NCI-H2196 (cell line): Measurements from ENCODE around the gene GTPBP3.

Experiments
- DNase-seq: peaks from one replicate; lab custom pipeline; 2025; ENCODE audit not compliant: unreplicated experiment; lab: John Stamatoyannopoulos, UW

The GTPBP3 gene

DNA sequence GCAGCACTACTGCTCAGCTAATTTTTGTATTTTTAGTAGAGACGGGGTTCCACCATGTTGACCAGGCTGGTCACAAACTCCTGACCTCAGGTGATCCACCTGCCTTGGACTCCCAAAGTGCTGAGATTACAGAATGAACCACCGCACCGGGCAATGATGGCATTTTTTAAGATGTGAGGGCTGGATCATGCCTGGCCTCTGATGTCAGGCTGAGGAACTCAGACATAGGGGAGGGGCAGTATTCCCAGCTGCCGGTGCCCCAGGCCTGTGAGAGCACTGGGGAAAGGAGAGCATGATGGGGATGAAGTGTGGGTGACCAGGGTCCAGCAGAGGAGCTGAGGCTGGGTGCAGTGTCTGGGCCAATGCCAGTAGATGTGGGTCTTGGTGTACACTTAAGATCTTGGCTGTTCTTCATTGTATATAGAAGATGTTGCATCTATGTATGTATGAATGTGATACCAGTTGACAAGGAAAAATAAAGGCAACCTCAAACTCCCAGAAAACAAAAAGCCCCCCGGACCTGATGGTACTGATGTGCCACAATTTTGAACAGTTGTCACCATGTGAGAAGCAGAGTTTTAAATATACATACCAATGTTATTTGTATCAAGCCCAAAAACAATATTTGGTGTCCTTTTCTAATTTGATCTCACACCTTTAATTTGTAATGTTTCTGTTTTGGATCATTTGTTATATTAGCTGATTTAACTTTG, 43.2 kb downstream of the GTPBP3 start:
- DNase-seq, result no peak

DNA sequence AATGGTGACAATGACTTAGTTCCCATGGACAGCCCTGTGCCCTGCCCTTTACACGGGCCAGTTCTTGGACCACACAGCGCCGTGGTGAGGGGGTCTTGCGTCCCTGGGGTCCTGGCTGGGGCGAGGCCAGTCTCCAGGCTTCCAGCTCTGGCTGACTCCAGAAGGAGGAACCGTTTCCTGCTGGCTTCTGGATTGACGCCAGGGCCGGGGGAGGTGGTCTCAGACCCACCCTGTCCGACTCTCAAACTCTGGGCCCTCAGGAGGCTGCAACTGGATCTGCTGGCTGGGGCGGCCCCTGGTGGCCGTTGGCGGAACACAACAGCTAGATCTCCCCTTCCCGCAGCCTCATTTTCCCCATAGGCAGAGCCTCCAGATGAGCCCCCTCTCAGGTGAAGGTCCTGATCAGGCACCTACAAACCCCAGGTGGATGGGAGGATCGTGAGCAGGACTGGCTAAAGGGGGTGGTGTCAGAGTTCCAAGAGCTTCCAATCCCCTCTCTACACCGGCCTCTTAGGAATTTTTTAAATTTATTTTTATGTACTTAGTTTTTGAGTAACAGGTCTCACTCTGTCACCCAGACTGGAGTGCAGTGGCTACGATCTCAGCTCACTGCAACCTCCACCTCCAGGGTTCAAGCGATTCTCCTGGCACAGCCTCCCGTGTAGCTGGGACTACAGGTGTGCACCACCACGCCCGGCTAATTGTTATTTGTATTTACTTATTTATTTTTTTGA, 48.7 kb downstream of the GTPBP3 start:
- peak; percentile 59 for DNase-seq

DNA sequence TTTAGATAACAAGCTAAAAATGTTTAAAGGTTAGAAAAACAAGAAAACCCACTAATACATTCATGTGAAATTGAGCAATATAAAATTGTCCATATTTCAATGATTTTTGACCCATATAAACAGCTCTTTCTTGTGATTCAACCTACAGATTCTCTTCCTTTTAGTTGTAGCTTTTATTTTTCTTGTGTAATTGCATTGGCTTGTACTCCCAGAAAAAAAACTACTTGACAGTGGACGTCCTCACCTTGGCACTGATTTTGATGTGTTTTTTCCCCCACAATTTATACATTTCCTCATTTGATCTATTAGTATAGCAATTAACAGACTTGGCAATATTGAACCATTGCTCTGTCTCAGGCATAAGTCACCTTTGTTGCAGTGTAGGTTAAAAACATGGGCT, 51.9 kb downstream of the GTPBP3 start:
- DNase-seq, result no peak

DNA sequence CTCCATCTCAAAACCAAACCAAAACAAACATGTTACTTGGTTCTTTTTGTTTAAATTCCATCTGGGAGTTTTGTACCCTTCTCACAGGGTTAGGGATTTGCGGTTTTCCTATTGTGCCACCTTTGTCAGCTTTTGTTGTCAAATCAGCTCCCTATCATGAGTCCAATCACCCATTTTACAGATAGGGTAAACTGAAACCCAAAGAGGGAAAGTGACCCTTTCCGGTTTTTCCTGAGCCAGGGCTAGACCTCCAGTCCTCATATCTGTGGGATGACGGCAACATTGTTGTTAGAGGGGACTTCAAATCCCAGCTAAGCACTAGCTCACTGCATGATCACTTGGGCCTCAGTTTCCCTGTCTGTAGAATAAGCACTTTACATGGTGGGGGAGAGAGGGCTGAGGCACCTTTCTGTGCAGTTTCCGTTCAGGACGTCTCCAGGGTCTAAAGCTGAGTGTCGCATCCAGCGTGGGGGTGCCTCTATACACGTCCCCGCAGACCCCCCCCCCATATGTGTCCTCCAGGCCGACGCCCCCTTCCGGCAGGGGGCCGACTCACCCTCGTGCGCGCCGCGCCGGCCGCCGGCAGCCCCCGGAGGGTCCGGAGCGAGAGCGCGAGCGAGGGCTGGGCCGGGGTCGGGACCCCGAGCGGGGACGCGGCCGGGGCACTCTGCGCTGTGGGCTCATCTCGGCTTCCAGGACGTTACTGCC, 52.8 kb downstream of the GTPBP3 start:
- DNase-seq, result no peak

DNA sequence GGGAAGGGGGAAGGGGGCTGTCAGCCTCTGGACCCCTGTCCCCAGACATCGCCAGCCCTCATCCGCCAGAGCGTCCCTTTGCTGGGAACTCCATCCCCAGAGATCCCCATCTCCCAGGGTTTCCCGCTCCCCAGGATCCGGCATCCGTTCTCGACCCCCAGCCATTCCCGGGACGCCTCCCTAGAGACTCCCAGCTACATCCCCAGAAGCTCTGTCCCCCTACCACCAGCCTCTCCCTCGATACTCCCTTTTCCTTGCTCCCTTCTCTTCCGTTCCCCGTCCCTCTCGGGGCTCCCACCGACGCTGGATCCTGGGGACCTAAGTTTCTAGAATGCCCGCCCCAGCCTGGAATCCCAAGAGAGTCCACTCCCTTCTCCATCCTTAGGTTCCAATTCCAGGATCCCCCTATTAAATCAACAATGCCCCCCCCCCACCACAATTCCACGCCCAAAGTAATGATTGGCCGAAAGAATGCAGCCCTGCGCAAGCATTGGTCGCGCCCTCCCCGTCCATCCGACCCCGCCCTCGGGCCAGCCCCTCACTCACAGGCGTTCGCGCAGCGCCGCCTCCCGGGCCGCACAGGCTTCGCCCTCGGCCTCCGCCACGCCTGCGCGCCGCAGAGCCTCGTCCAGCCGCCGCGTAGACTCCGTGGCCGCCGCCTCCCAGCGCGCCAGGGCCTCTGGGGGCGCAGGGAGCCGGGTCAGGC, 53.5 kb downstream of the GTPBP3 start:
- DNase-seq, result peak; percentile 95

DNA sequence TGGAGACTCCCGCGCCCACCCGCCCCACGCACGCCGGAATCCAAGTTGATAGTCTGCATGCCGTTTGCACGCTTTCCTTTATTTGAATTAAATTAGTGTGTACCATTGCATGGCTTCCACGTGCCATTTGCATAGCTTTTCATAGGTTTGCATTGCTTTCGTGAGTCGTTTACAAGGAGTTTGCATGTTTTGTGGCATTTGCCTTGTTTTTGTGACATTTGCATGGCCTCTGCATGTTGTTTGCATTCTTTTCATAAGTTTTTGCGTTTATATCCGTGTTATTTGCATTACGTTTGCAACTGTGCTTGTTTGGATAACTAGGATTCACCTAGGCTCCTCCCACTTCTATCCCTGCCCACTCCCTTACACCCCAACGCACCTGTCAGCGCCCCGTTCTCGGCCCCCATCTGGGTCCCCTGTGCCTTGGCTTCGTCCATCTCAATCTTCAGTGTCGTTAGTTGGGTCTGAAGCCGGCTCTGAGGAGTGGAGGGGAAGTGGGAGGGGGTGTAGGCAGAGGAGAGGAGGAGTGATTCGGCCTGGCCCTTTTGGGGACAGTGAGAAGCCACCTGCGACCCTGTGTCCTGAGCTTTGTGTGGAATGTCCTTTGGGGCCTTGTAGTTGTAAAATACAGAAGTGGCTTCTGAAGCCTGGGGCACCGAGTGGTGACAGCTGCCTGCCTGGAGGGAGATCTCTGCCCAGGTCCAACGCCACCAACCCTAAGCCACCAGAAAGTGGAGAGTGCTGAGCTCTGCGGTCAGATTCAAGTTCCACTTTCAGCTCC, 54.2 kb downstream of the GTPBP3 start:
- no peak for DNase-seq
